C4-2B (cell line): ENCODE data around the gene SMTNL2.

ENCODE experiments used
- ZFX ChIP-seq: fragments of 450-650 bp; IDR thresholded peaks from 2 replicates; pipeline ENCODE4 v1.6.1; 2017
- TF ChIP-seq, protein P1 (sequence below): fragments of 450-650 bp; conservative IDR thresholded peaks from 2 replicates; pipeline ENCODE4 v1.5.1; 2017; ENCODE audit warnings: mild to moderate bottlenecking

DNA sequence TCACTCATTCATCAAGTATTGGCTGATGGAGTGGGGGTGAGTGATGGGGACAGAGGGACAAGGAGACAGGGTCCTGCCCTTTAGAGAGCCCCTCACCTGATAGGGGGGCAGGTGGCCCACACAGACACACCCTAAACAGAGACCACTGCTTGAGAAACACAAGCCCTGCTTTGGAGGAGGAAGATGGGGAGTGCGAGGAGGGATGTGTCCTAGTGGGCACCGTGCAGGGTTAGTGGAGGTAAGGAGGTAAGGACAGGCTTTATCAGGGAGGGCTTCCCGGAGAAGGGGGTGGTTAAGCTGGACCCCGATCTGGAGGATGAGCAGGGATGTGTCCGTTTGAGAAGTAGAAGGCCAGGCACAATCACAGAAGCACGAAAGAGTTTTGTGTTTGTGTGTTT lies 8.2 kb upstream of the SMTNL2 start:
- TF ChIP-seq, protein P1, sequence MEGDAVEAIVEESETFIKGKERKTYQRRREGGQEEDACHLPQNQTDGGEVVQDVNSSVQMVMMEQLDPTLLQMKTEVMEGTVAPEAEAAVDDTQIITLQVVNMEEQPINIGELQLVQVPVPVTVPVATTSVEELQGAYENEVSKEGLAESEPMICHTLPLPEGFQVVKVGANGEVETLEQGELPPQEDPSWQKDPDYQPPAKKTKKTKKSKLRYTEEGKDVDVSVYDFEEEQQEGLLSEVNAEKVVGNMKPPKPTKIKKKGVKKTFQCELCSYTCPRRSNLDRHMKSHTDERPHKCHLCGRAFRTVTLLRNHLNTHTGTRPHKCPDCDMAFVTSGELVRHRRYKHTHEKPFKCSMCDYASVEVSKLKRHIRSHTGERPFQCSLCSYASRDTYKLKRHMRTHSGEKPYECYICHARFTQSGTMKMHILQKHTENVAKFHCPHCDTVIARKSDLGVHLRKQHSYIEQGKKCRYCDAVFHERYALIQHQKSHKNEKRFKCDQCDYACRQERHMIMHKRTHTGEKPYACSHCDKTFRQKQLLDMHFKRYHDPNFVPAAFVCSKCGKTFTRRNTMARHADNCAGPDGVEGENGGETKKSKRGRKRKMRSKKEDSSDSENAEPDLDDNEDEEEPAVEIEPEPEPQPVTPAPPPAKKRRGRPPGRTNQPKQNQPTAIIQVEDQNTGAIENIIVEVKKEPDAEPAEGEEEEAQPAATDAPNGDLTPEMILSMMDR: no peak
- no peak for TF ChIP-seq ZFX
